Activated CD4-positive, alpha-beta T cell treated with anti-CD3 and anti-CD28 coated beads, Interleukin-2, amount 10 ng/mL, durations not matched to agents 24 days and 14 days (primary cell): Measurements from ENCODE around the gene CMPK2. TPM values are rescaled to one million over a fixed set of nuclear protein-coding genes. Genes with fewer than 3 reads are reported as not detected.
A peak's percentile ranks its signal among the peaks of the same experiment; 100 is the strongest.

Experiments used
- DNase-seq: peaks from one replicate; pipeline ENCODE4 v3.0.0; 2022
- H3K27ac Mint-ChIP-seq: one replicate; pipeline ENCODE4 v1.8.0; 2022; ENCODE audit warnings: mild to moderate bottlenecking, mixed read lengths
- H3K27me3 Mint-ChIP-seq: one replicate; pipeline ENCODE4 v1.8.0; 2022; ENCODE audit warnings: mixed read lengths
- H3K36me3 Mint-ChIP-seq: one replicate; pipeline ENCODE4 v1.8.0; 2022; ENCODE audit warnings: low read depth, mild to moderate bottlenecking, mixed read lengths
- H3K4me1 Mint-ChIP-seq: one replicate; pipeline ENCODE4 v1.8.0; 2021; ENCODE audit warnings: mixed read lengths
- H3K4me3 Mint-ChIP-seq: one replicate; pipeline ENCODE4 v1.8.0; 2022; ENCODE audit warnings: mild to moderate bottlenecking, moderate library complexity, mixed read lengths
- H3K9me3 Mint-ChIP-seq: one replicate; pipeline ENCODE4 v1.8.0; 2021; ENCODE audit warnings: mixed read lengths
- intact Hi-C: fragments of 100-400 bp; cut with micrococcal nuclease; formaldehyde crosslinking; loops from one replicate; pipeline ENCODE4 v1.15.1; 2023
- total RNA-seq: library from RNA; stranded (reverse); gene quantifications from 2 replicates; pipeline ENCODE4 v1.2.3, GENCODE V29; 2022

CMPK2 gene
- total RNA-seq, 1 donor from 2014 or later, result 6.9 TPM

DNA sequence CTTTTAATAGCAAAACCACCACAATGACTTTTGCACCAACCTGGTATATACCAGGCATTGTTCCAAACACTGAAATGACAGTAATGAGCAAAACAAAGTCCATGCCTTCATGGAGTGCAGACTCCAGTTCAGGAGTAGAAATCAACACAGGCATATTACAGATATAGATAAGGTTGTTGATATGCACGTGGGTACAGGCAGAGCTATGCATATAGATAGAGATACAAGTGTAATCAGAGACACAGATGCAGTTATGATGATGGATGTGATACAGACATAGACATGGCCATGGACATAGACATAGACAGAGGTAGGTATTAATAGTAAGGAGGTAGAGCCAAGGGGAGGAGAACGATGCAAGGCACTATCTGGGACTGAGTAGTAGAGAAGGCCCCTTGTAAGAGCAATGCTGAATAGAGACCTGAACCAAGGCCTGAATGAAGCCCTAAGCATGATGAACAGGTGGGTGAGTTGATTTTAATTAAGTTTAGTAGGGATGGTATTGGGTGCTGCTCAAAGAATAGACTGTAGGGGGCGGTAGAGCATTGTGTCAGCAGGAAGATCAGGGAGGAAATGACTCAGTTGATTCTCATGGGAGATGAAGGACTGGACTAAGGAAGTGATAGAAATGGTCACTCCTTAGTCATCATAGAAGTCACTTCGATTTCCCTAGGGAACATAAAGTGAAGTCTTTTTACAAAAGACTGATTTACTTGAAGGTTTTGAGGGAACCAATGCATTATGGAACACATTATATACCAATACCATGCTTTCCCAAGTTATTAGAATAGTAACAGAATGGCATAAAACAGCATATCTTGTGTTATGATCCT lies 39.4 kb downstream of the CMPK2 start:
- Mint-ChIP-seq H3K9me3 (peaks cover 15% of the 10 kb centered on the region), H3K27me3 (peaks cover 11% of the 10 kb centered on the region), H3K36me3 (peaks cover 20% of the 10 kb centered on the region), H3K4me1 (peaks cover 14% of the 10 kb centered on the region), H3K27ac (no peak overlapping the region), H3K4me3 (no peak overlapping the region)
- DNase-seq, result peak; percentile 89
- intact Hi-C loops, result loop anchor here (1.0 to 10.0 kb wide), 6 partner anchors 9 to 258 kb away; partner anchors contain the start of gene RSAD2

GRCh38 chr2:6824962-6825361 lies 40.7 kb downstream of the CMPK2 start:
- H3K4me3 Mint-ChIP-seq, result no peak overlapping the region
- peaks cover 1% of the 10 kb centered on the region for H3K9me3 Mint-ChIP-seq
- intact Hi-C loops, result loop anchor here (10.0 kb wide), 1 partner anchor 190 kb away; no protein-coding TSS in a partner anchor
- H3K36me3 Mint-ChIP-seq, result peaks cover 7% of the 10 kb centered on the region
- H3K4me1 Mint-ChIP-seq, result peaks cover 14% of the 10 kb centered on the region
- peaks cover 19% of the 10 kb centered on the region for H3K27me3 Mint-ChIP-seq
- no peak overlapping the region for H3K27ac Mint-ChIP-seq
- no peak for DNase-seq

DNA sequence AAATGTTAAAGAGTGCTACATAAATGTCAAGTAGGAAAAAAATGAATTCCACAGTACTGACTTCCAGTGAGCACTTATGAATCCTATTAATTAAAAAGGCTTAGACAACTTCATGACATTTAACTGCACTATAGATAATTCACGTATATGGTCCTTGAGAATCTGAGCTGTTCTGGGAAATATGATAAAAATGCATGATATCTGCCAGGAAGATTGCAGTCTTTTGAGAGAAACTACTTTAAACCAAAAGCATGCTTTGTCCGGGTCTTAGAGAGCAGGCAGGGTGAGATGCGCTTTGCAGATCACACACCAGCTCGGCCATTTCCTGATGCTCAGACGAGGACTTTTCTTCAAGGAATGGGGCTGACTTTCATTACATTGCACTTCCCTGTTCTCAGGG lies 42.6 kb downstream of the CMPK2 start:
- DNase-seq, result no peak
- no peak overlapping the region for H3K27ac Mint-ChIP-seq
- H3K36me3 Mint-ChIP-seq, result peaks cover 2% of the 10 kb centered on the region
- H3K4me3 Mint-ChIP-seq, result no peak overlapping the region
- H3K9me3 Mint-ChIP-seq, result no peaks in the 10 kb centered on the region
- peaks cover 13% of the 10 kb centered on the region for H3K4me1 Mint-ChIP-seq
- intact Hi-C loops, result loop anchor here (10.0 kb wide), 1 partner anchor 192 kb away; no protein-coding TSS in a partner anchor
- peaks cover 22% of the 10 kb centered on the region for H3K27me3 Mint-ChIP-seq

DNA sequence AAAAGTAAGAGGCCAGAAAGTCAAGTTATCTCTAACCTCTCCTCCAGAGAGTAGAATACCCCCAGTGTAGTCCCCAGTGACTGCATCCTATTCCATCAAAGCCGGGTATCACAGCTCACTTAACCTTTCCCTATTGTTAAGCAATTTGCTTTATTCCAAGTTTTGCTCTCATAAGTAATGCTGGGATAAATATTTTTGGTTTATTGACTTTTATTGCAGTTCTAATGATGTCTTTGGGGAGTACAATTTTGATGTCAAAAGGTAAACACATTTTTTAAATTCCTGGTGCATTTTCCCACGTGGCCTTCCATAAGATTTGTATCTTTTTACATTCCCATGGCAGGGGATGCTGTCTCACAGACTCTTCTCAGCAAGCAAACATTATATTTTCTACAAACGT lies 43.3 kb downstream of the CMPK2 start:
- Mint-ChIP-seq H3K4me3 (no peak overlapping the region), H3K4me1 (peaks cover 9% of the 10 kb centered on the region), H3K27ac (no peak overlapping the region), H3K27me3 (peaks cover 25% of the 10 kb centered on the region), H3K36me3 (peaks cover 2% of the 10 kb centered on the region), H3K9me3 (no peaks in the 10 kb centered on the region)
- intact Hi-C loops, result loop anchor here (10.0 kb wide), 1 partner anchor 192 kb away; no protein-coding TSS in a partner anchor
- no peak for DNase-seq

- Mint-ChIP-seq H3K9me3 (no peaks in the 10 kb centered on the region), H3K27ac (no peak overlapping the region), H3K4me1 (no peaks in the 10 kb centered on the region), H3K4me3 (no peak overlapping the region), H3K27me3 (peaks cover 23% of the 10 kb centered on the region), H3K36me3 (no peaks in the 10 kb centered on the region)
- DNase-seq, result no peak
- intact Hi-C loops, result loop anchor here (10.0 kb wide), 1 partner anchor 194 kb away; no protein-coding TSS in a partner anchor
Measured at GRCh38 chr2:6820903-6821584, 44.7 kb downstream of the CMPK2 start.

DNA sequence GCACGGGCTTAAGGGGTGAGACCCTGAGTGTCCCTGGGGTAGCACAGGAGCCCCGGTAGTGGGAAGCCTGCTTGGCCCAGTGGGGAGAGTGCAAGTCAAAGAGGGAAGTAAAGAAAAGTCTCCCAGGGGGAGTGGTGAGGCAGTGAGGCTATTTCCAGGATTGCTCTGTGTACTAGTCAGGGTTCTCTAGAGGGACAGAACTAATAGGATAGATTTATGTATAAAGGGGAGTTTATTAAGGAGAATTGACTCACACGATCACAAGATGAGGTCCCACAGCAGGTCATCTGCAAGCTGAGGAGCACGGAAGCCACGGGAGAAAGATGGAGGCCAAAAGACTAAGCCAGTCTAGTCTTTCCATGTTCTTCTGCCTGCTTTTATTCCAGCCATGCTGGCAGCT lies 45.5 kb downstream of the CMPK2 start:
- Mint-ChIP-seq H3K36me3 (no peaks in the 10 kb centered on the region), H3K9me3 (no peaks in the 10 kb centered on the region), H3K4me3 (no peak overlapping the region), H3K4me1 (no peaks in the 10 kb centered on the region), H3K27ac (no peak overlapping the region), H3K27me3 (peaks cover 26% of the 10 kb centered on the region)
- DNase-seq, result no peak
- intact Hi-C loops, result loop anchor here (10.0 kb wide), 1 partner anchor 195 kb away; no protein-coding TSS in a partner anchor

- Mint-ChIP-seq H3K9me3 (no peaks in the 10 kb centered on the region), H3K36me3 (no peaks in the 10 kb centered on the region), H3K4me1 (no peaks in the 10 kb centered on the region), H3K4me3 (no peak overlapping the region), H3K27ac (no peak overlapping the region), H3K27me3 (peaks cover 27% of the 10 kb centered on the region)
- no peak for DNase-seq
- intact Hi-C loops, result loop anchor here (10.0 kb wide), 1 partner anchor 195 kb away; no protein-coding TSS in a partner anchor
Measured at GRCh38 chr2:6819668-6820067, 46.0 kb downstream of the CMPK2 start.

- H3K4me1 Mint-ChIP-seq, result no peaks in the 10 kb centered on the region
- DNase-seq, result no peak
- peaks cover 22% of the 10 kb centered on the region for H3K27me3 Mint-ChIP-seq
- H3K36me3 Mint-ChIP-seq, result no peaks in the 10 kb centered on the region
- intact Hi-C loops, result no loop called here
- H3K4me3 Mint-ChIP-seq, result no peak overlapping the region
- no peaks in the 10 kb centered on the region for H3K9me3 Mint-ChIP-seq
- no peak overlapping the region for H3K27ac Mint-ChIP-seq
Measured at GRCh38 chr2:6818012-6818411, 47.7 kb downstream of the CMPK2 start.

- intact Hi-C loops, result no loop called here
- H3K36me3 Mint-ChIP-seq, result no peaks in the 10 kb centered on the region
- no peaks in the 10 kb centered on the region for H3K4me1 Mint-ChIP-seq
- no peak for DNase-seq
- H3K4me3 Mint-ChIP-seq, result no peak overlapping the region
- no peaks in the 10 kb centered on the region for H3K9me3 Mint-ChIP-seq
- peaks cover 12% of the 10 kb centered on the region for H3K27me3 Mint-ChIP-seq
- no peak overlapping the region for H3K27ac Mint-ChIP-seq
Measured at GRCh38 chr2:6814869-6815268, 50.8 kb downstream of the CMPK2 start.

DNA sequence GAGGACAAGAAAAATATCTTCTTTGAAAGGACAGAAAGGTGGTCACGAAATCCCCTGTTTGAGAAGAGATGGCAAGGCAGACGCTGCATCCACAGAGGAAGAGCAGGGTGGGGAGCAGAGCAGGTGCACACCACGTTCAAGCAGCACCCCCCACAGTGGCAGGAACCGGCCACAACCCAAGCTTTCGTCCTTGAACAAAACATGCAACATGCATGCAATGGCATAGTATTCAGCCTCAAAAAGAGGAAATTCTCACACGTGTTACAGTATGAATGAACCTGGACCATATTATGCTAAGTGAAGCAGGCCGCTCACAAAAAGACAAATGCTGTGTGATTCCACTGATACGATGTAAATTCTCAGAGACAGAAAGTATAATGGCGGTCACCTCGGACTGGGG lies 51.4 kb downstream of the CMPK2 start:
- Mint-ChIP-seq H3K36me3 (no peaks in the 10 kb centered on the region), H3K27ac (no peak overlapping the region), H3K4me3 (no peak overlapping the region), H3K9me3 (no peaks in the 10 kb centered on the region), H3K27me3 (peaks cover 10% of the 10 kb centered on the region), H3K4me1 (no peaks in the 10 kb centered on the region)
- intact Hi-C loops, result no loop called here
- DNase-seq, result no peak

DNA sequence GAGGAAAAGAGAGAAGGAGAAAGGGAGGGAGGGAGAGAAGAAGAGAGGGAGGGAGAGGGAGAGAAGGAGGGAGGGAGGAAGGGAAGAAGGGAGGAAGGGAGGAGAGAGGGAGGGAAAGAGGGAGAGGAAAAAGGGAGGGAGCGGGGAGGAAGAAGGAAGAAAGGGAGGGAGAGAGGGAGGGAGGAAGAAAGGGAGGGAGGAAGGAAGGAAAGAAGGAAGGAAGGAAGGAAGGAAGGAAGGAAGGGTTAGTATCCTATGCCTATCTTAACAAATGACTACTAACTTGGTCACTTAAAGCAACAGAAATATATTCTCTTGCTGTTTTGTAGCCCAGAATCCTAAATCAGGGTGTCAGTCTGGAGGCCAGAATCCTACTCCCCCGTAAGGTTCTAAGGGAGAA lies 52.1 kb downstream of the CMPK2 start:
- Mint-ChIP-seq H3K27ac (no peak overlapping the region), H3K36me3 (no peaks in the 10 kb centered on the region), H3K4me1 (no peaks in the 10 kb centered on the region), H3K27me3 (peaks cover 10% of the 10 kb centered on the region), H3K4me3 (no peak overlapping the region), H3K9me3 (no peaks in the 10 kb centered on the region)
- intact Hi-C loops, result no loop called here
- DNase-seq, result no peak

- H3K4me1 Mint-ChIP-seq, result no peaks in the 10 kb centered on the region
- H3K27ac Mint-ChIP-seq, result no peak overlapping the region
- no peaks in the 10 kb centered on the region for H3K9me3 Mint-ChIP-seq
- H3K4me3 Mint-ChIP-seq, result no peak overlapping the region
- peaks cover 9% of the 10 kb centered on the region for H3K27me3 Mint-ChIP-seq
- H3K36me3 Mint-ChIP-seq, result no peaks in the 10 kb centered on the region
- DNase-seq, result no peak
- intact Hi-C loops, result no loop called here
Measured at GRCh38 chr2:6812857-6813530, 52.7 kb downstream of the CMPK2 start.

DNA sequence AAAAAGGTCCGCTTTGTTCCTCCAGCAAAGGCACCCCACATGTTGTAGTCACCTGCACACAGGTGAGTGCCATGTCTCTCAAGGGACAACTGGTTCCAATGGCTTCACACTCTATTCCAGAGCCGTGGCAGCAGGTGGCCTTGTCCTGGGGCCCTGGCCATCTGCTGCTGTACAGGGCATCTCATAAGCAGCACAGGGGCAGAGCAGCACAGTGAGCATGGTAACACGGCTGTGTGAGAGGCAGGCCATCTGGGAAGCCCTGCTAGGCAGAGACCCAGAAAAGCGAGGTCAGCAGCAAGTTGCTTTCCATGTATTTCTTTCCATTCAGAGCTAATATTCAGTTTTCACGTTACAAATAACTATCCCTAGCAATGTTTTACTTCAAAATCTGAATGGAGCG lies 54.7 kb downstream of the CMPK2 start:
- H3K27me3 Mint-ChIP-seq, result peaks cover 9% of the 10 kb centered on the region
- H3K36me3 Mint-ChIP-seq, result no peaks in the 10 kb centered on the region
- H3K27ac Mint-ChIP-seq, result no peak overlapping the region
- intact Hi-C loops, result no loop called here
- no peaks in the 10 kb centered on the region for H3K4me1 Mint-ChIP-seq
- DNase-seq, result no peak
- H3K9me3 Mint-ChIP-seq, result no peaks in the 10 kb centered on the region
- H3K4me3 Mint-ChIP-seq, result no peak overlapping the region

DNA sequence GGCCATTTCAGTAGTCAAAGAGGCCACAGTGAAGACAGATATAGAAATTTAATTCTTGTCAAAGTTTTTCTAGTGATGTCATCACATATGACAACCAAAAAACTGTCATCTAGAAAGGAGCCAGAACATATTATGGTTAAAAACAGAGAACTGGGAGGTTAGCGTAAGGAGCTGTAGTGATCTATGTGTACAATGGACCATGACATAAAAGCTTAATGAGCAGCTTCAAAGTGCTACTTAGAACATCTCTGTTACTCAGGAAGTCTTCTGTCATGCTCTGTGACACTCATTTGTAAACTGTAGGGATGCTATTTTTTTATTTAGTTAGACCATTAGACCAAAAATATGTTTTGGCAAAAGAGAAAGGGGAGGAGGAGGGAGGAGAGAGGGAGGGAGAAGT lies 57.3 kb downstream of the CMPK2 start:
- Mint-ChIP-seq H3K4me3 (no peak overlapping the region), H3K4me1 (no peaks in the 10 kb centered on the region), H3K27ac (no peak overlapping the region), H3K27me3 (peaks cover 20% of the 10 kb centered on the region), H3K36me3 (no peaks in the 10 kb centered on the region), H3K9me3 (no peaks in the 10 kb centered on the region)
- no peak for DNase-seq
- intact Hi-C loops, result no loop called here
